ENCODE data around the gene TAF12.

Gene TAF12

DNA sequence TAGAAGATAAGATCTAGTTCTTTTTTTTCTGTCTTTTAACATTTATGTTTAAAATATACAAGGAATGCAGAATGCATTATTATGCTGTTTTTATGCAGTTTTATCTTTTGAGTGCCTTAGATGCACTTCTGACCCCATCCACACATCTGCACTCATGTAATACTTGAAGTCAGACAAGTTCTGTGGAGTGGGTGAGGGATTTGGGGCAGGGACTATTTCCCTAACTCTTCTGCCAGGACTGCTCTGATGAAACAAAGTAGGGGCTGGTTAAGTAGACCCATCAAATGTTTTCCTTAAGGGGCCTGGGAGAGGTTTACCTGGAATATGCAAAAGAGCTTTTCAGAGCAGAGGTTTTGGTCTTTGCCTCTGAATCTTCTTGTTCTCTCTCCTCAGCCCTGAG lies 78.6 kb downstream of the TAF12 start:
- ChIA-PET POLR2A (ENCODE audit: low non-redundant PET) (no interaction called here), CTCF (interaction anchor here (0.7 kb wide), 1 partner anchor 18 kb away, joined by 4 read pairs; no protein-coding TSS in a partner anchor)
- no peak overlapping the region for H3K27ac ChIP-seq
- TF ChIP-seq, protein P1, sequence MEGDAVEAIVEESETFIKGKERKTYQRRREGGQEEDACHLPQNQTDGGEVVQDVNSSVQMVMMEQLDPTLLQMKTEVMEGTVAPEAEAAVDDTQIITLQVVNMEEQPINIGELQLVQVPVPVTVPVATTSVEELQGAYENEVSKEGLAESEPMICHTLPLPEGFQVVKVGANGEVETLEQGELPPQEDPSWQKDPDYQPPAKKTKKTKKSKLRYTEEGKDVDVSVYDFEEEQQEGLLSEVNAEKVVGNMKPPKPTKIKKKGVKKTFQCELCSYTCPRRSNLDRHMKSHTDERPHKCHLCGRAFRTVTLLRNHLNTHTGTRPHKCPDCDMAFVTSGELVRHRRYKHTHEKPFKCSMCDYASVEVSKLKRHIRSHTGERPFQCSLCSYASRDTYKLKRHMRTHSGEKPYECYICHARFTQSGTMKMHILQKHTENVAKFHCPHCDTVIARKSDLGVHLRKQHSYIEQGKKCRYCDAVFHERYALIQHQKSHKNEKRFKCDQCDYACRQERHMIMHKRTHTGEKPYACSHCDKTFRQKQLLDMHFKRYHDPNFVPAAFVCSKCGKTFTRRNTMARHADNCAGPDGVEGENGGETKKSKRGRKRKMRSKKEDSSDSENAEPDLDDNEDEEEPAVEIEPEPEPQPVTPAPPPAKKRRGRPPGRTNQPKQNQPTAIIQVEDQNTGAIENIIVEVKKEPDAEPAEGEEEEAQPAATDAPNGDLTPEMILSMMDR (conservative IDR thresholded peaks at IDR 0.05; ENCODE audit: low read depth), result no peak
- no peak for DNase-seq (ENCODE audit: low spot score)

DNA sequence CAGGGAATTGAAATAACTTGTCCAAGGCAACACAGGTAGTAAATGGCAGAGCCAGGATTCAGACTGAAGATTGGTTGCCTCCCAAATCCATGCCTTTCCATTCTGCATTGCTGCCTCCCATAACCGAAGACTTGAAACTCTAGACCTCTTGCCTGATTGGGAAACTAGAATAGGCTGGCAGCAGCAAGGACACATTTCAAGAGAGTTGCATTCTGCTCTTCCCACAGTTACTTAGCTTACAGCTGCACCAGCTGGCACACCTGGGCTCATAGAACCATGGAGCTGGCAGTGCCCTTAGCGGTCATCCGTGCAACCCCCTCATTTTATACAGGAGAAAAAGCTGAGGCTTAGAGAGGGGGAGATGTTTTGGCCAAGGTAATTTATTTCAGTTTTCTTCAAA lies 82.0 kb downstream of the TAF12 start:
- ChIA-PET POLR2A (ENCODE audit: low non-redundant PET) (no interaction called here), CTCF (interaction anchor here (0.7 kb wide), 2 partner anchors 8 to 67 kb away, joined by 3 to 5 read pairs; partner anchors contain the start of gene TRNAU1AP)
- no peak overlapping the region for H3K27ac ChIP-seq
- TF ChIP-seq, protein P1 (conservative IDR thresholded peaks at IDR 0.05; ENCODE audit: low read depth), result no peak
- no peak for DNase-seq (ENCODE audit: low spot score)
